Neural cell (in vitro differentiated cells): ENCODE data around the gene GPR78. TPM values are rescaled to one million over a fixed set of nuclear protein-coding genes. Genes with fewer than 3 reads are reported as not detected.

Experiments used
- H2AFZ ChIP-seq: fragments of 200-600, 300-800 bp; sonication (generic), shearing (Covaris generic); 2 replicates; pipeline ENCODE4 v1.6.0; 2014; ENCODE audit warnings: low read depth, mild to moderate bottlenecking, antibody characterized with exemption, low read length, moderate library complexity
- H3F3A ChIP-seq: fragments of 200-600 bp; shearing (Covaris generic); 2 replicates; pipeline ENCODE4 v1.6.1; 2016; ENCODE audit warnings: mild to moderate bottlenecking, moderate library complexity, mixed read lengths, antibody characterized with exemption, low read length; ENCODE audit not compliant: insufficient read depth, poor library complexity, severe bottlenecking
- H3K27ac ChIP-seq: fragments of 200-600, 300-800 bp; sonication (generic), shearing (Covaris generic); 2 replicates; pipeline ENCODE4 v1.5.1; 2014; ENCODE audit warnings: mild to moderate bottlenecking, low read length, moderate library complexity
- H3K27me3 ChIP-seq: fragments of 300-800, 200-600 bp; sonication (generic), shearing (Covaris generic); 2 replicates; pipeline ENCODE4 v1.6.0; 2014; ENCODE audit warnings: mild to moderate bottlenecking, low read depth, low read length, moderate library complexity; ENCODE audit not compliant: insufficient read depth
- H3K36me3 ChIP-seq: fragments of 300-800, 200-600 bp; sonication (generic), shearing (Covaris generic); 2 replicates; pipeline ENCODE4 v1.5.1; 2014; ENCODE audit warnings: mild to moderate bottlenecking, antibody characterized with exemption, low read length, moderate library complexity; ENCODE audit not compliant: insufficient read depth
- H3K4me2 ChIP-seq: fragments of 300-800, 200-600 bp; sonication (generic), shearing (Covaris generic); 2 replicates; pipeline ENCODE4 v1.6.0; 2014; ENCODE audit warnings: mild to moderate bottlenecking, low read length
- H3K4me3 ChIP-seq: fragments of 300-800, 200-600 bp; sonication (generic), shearing (Covaris generic); 2 replicates; pipeline ENCODE4 v1.5.1; 2014; ENCODE audit warnings: mild to moderate bottlenecking, low read length, moderate library complexity
- H3K79me2 ChIP-seq: fragments of 200-600 bp; shearing (Covaris generic); replicated peaks from 2 replicates; pipeline ENCODE4 v1.6.0; 2014; ENCODE audit warnings: mild to moderate bottlenecking, low read length, moderate library complexity; ENCODE audit not compliant: insufficient read depth
- H3K9ac ChIP-seq: fragments of 300-800, 200-600 bp; sonication (generic), shearing (Covaris generic); 2 replicates; pipeline ENCODE4 v1.6.1; 2016; ENCODE audit warnings: mild to moderate bottlenecking, low read length, mixed read lengths
- H3K9me2 ChIP-seq: fragments of 200-600 bp; shearing (Covaris generic); 2 replicates; pipeline ENCODE4 v1.6.1; 2016; ENCODE audit warnings: mild to moderate bottlenecking, low read length, mixed read lengths; ENCODE audit not compliant: insufficient read depth
- H3K9me3 ChIP-seq: fragments of 200-600, 300-800 bp; sonication (generic), shearing (Covaris generic); 2 replicates; pipeline ENCODE4 v1.6.1; 2016; ENCODE audit warnings: mild to moderate bottlenecking, mixed run types, low read length, moderate library complexity, mixed read lengths
- H4K20me1 ChIP-seq: fragments of 200-600 bp; shearing (Covaris generic); 2 replicates; pipeline ENCODE4 v1.6.1; 2016; ENCODE audit warnings: mild to moderate bottlenecking, mixed run types; ENCODE audit not compliant: insufficient read depth
- CTCF ChIP-seq: fragments of 450-650 bp; IDR thresholded peaks from 2 replicates; pipeline ENCODE4 v1.5.1; 2014; ENCODE audit warnings: antibody characterized with exemption, mild to moderate bottlenecking, moderate library complexity; ENCODE audit not compliant: poor library complexity, severe bottlenecking
- EP300 ChIP-seq: fragments of 450-650 bp; conservative IDR thresholded peaks from 2 replicates; pipeline ENCODE4 v1.6.1; 2014; ENCODE audit warnings: antibody characterized with exemption, mild to moderate bottlenecking, moderate library complexity; ENCODE audit not compliant: poor library complexity, severe bottlenecking
- EZH2 ChIP-seq: fragments of 200-600, 300-800 bp; shearing (Covaris generic), sonication (generic); IDR thresholded peaks from 2 replicates; pipeline ENCODE4 v1.6.1; 2014; ENCODE audit warnings: antibody characterized with exemption, low read length, borderline replicate concordance, mild to moderate bottlenecking; ENCODE audit not compliant: insufficient read depth, poor library complexity, severe bottlenecking
- MXI1 ChIP-seq: fragments of 450-650 bp; conservative IDR thresholded peaks from 2 replicates; pipeline ENCODE4 v1.6.1; 2014; ENCODE audit warnings: antibody characterized with exemption, mild to moderate bottlenecking; ENCODE audit not compliant: poor library complexity, severe bottlenecking
- POLR2AphosphoS5 ChIP-seq: IDR thresholded peaks from 2 replicates; pipeline ENCODE4 v1.6.1; 2012
- RAD21 ChIP-seq: fragments of 450-650 bp; conservative IDR thresholded peaks from 2 replicates; pipeline ENCODE4 v1.6.1; 2014; ENCODE audit warnings: antibody characterized with exemption, mild to moderate bottlenecking, moderate library complexity
- REST ChIP-seq: IDR thresholded peaks from 2 replicates; pipeline ENCODE4 v1.6.1; 2012; ENCODE audit warnings: borderline replicate concordance
- SMC3 ChIP-seq: fragments of 450-650 bp; conservative IDR thresholded peaks from 2 replicates; pipeline ENCODE4 v1.6.1; 2014; ENCODE audit warnings: antibody characterized with exemption, mild to moderate bottlenecking, moderate library complexity; ENCODE audit not compliant: poor library complexity
- TAF1 ChIP-seq: IDR thresholded peaks from 2 replicates; pipeline ENCODE4 v1.6.1; 2012; ENCODE audit warnings: low read depth
- polyA plus RNA-seq: library from polyadenylated mRNA; depleted of rRNA; stranded (reverse); fragments of >200 nt; gene quantifications from 2 replicates; pipeline ENCODE4 v1.2.3, GENCODE V29; 2014

The GPR78 gene
- polyA plus RNA-seq, 1 donor from 2014 or later = not detected

- no peak overlapping the region for H3K9ac ChIP-seq
- no peaks in the 10 kb centered on the region for H3F3A ChIP-seq
- H3K36me3 ChIP-seq = no peaks in the 10 kb centered on the region
- H2AFZ ChIP-seq = no peak overlapping the region
- no peaks in the 10 kb centered on the region for H3K9me2 ChIP-seq
- no peaks in the 10 kb centered on the region for H3K79me2 ChIP-seq
- H3K9me3 ChIP-seq = no peaks in the 10 kb centered on the region
- no peak for TF ChIP-seq POLR2AphosphoS5
- TF ChIP-seq REST = no peak
- TF ChIP-seq MXI1 = no peak
- no peak for TF ChIP-seq CTCF
- H3K4me3 ChIP-seq = no peak overlapping the region
- H3K27ac ChIP-seq = no peak overlapping the region
- H3K27me3 ChIP-seq = peaks cover 51% of the 10 kb centered on the region
- H3K4me2 ChIP-seq = no peak overlapping the region
- H4K20me1 ChIP-seq = no peaks in the 10 kb centered on the region
Measured at GRCh38 chr4:8583655-8584025, 3.4 kb downstream of the GPR78 start.

GRCh38 chr4:8585186-8585585 lies 5.0 kb downstream of the GPR78 start:
- no peak for TF ChIP-seq TAF1
- no peak for TF ChIP-seq CTCF
- no peak for TF ChIP-seq MXI1
- no peak for TF ChIP-seq POLR2AphosphoS5
- TF ChIP-seq EZH2 = no peak
- TF ChIP-seq REST = no peak
- no peak for TF ChIP-seq EP300
- no peak for TF ChIP-seq SMC3
- TF ChIP-seq RAD21 = no peak
- no peaks in the 10 kb centered on the region for H3K79me2 ChIP-seq
- no peaks in the 10 kb centered on the region for H3K9me3 ChIP-seq
- no peak overlapping the region for H3K9ac ChIP-seq
- H3K9me2 ChIP-seq = no peaks in the 10 kb centered on the region
- no peaks in the 10 kb centered on the region for H3K36me3 ChIP-seq
- H4K20me1 ChIP-seq = no peaks in the 10 kb centered on the region
- no peak overlapping the region for H2AFZ ChIP-seq
- H3K27ac ChIP-seq = no peak overlapping the region
- H3F3A ChIP-seq = no peaks in the 10 kb centered on the region
- H3K4me2 ChIP-seq = no peak overlapping the region
- H3K27me3 ChIP-seq = peaks cover 36% of the 10 kb centered on the region
- no peak overlapping the region for H3K4me3 ChIP-seq
